Mesenchymal stem cell (in vitro differentiated cells and primary cell): ENCODE results near the gene AQP2.

Experiments
- DNase-seq: peaks from one replicate; pipeline ENCODE4 v3.0.0-alpha.2; 2013
- H2AFZ ChIP-seq: one replicate; pipeline ENCODE4 v1.6.1; 2013; ENCODE audit warnings: low read depth, mild to moderate bottlenecking, control low read depth, inconsistent platforms, low read length, moderate library complexity
- H2AK5ac ChIP-seq: 2 replicates; pipeline ENCODE4 v1.6.1; 2013; ENCODE audit warnings: low read length, moderate library complexity, mild to moderate bottlenecking, inconsistent platforms; ENCODE audit not compliant: severe bottlenecking
- H2BK120ac ChIP-seq: one replicate; pipeline ENCODE4 v1.6.1; 2013; ENCODE audit warnings: low read depth, mild to moderate bottlenecking, inconsistent platforms, low read length, moderate library complexity
- H2BK12ac ChIP-seq, 2 experiments: one replicate each; pipeline ENCODE4 v1.6.1; 2013; ENCODE audit warnings: inconsistent platforms in 2 of 2, low read length in 2 of 2, mild to moderate bottlenecking in 2 of 2, moderate library complexity in 2 of 2, control low read depth in 1 of 2
- H2BK15ac ChIP-seq: one replicate; pipeline ENCODE4 v1.6.1; 2013; ENCODE audit warnings: mild to moderate bottlenecking, low read depth, inconsistent platforms; ENCODE audit not compliant: poor library complexity, severe bottlenecking
- H2BK5ac ChIP-seq: 2 replicates; pipeline ENCODE4 v1.6.1; 2013; ENCODE audit warnings: low read depth, mild to moderate bottlenecking, low read length, control low read depth, inconsistent platforms; ENCODE audit not compliant: poor library complexity, severe bottlenecking
- H3K14ac ChIP-seq, 2 experiments: one replicate each; pipeline ENCODE4 v1.6.1; 2013; ENCODE audit warnings: inconsistent platforms in 2 of 2, low read length in 2 of 2, control low read depth in 1 of 2, mild to moderate bottlenecking in 1 of 2, moderate library complexity in 1 of 2
- H3K18ac ChIP-seq, 2 experiments: one replicate each; pipeline ENCODE4 v1.6.1; 2013; ENCODE audit warnings: inconsistent platforms in 2 of 2, low read length in 2 of 2, control low read depth in 1 of 2, low read depth in 1 of 2, mild to moderate bottlenecking in 1 of 2
- H3K23ac ChIP-seq, 2 experiments: one replicate each; pipeline ENCODE4 v1.6.1; 2013; ENCODE audit warnings: inconsistent platforms in 2 of 2, low read length in 2 of 2, mild to moderate bottlenecking in 2 of 2, moderate library complexity in 2 of 2, control low read depth in 1 of 2
- H3K27ac ChIP-seq: 2 replicates; pipeline ENCODE4 v1.5.1; 2013; ENCODE audit warnings: mild to moderate bottlenecking, moderate library complexity, low read length, control low read depth, inconsistent platforms; ENCODE audit not compliant: poor library complexity, severe bottlenecking
- H3K27me3 ChIP-seq, 2 experiments: 2 replicates each; pipeline versions ENCODE4 v1.6.1 to v1.7.0; 2013; ENCODE audit warnings: low read length in 2 of 2, mild to moderate bottlenecking in 2 of 2, moderate library complexity in 2 of 2, control low read depth in 1 of 2, inconsistent platforms in 1 of 2; ENCODE audit not compliant: control insufficient read depth in 1 of 2, insufficient read depth in 1 of 2
- H3K36me3 ChIP-seq, 2 experiments: 2 replicates each; pipeline versions ENCODE4 v1.6.1 to v1.7.0; 2013; ENCODE audit warnings: low read length in 2 of 2, control low read depth in 1 of 2, inconsistent platforms in 1 of 2, low read depth in 1 of 2, mild to moderate bottlenecking in 1 of 2; ENCODE audit not compliant: insufficient read depth in 2 of 2, control insufficient read depth in 1 of 2
- H3K4ac ChIP-seq, 2 experiments: one replicate each; pipeline ENCODE4 v1.6.1; 2013; ENCODE audit warnings: inconsistent platforms in 2 of 2, low read length in 2 of 2, mild to moderate bottlenecking in 2 of 2, moderate library complexity in 2 of 2, control low read depth in 1 of 2, low read depth in 1 of 2
- H3K4me1 ChIP-seq: 2 replicates; pipeline ENCODE4 v1.6.1; 2013; ENCODE audit warnings: low read depth, low read length, control low read depth; ENCODE audit not compliant: control insufficient read depth, insufficient read depth
- H3K4me2 ChIP-seq: 2 replicates; pipeline ENCODE4 v1.6.1; 2013; ENCODE audit warnings: low read length, mild to moderate bottlenecking, inconsistent platforms; ENCODE audit not compliant: poor library complexity, severe bottlenecking
- H3K4me3 ChIP-seq, 2 experiments: 2 replicates each; pipeline versions ENCODE4 v1.5.1 to v1.7.0; 2013; ENCODE audit warnings: low read length in 2 of 2, mild to moderate bottlenecking in 2 of 2, control low read depth in 1 of 2, low read depth in 1 of 2; ENCODE audit not compliant: insufficient read depth in 1 of 2
- H3K79me1 ChIP-seq: replicated peaks from 2 replicates; pipeline ENCODE4 v1.6.1; 2013; ENCODE audit warnings: mild to moderate bottlenecking, control low read depth, low read length, inconsistent platforms; ENCODE audit not compliant: poor library complexity, severe bottlenecking
- H3K9ac ChIP-seq: 2 replicates; pipeline ENCODE4 v1.7.0; 2013; ENCODE audit warnings: mild to moderate bottlenecking, low read length, moderate library complexity
- H3K9me3 ChIP-seq: 2 replicates; pipeline ENCODE4 v1.7.0; 2013; ENCODE audit warnings: mild to moderate bottlenecking, low read length; ENCODE audit not compliant: control insufficient read depth
- H4K8ac ChIP-seq: one replicate; pipeline ENCODE4 v1.6.1; 2013; ENCODE audit warnings: inconsistent platforms, mild to moderate bottlenecking, low read length, moderate library complexity
- H4K91ac ChIP-seq: one replicate; pipeline ENCODE4 v1.6.1; 2013; ENCODE audit warnings: mild to moderate bottlenecking, low read length, inconsistent platforms
- WGBS: methylation state at CpG from one replicate; pipeline ENCODE4 v1.1.7; 2013; ENCODE audit warnings: mixed read lengths; 5-methylcytosine and 5-hydroxymethylcytosine counted together

The AQP2 gene

DNA sequence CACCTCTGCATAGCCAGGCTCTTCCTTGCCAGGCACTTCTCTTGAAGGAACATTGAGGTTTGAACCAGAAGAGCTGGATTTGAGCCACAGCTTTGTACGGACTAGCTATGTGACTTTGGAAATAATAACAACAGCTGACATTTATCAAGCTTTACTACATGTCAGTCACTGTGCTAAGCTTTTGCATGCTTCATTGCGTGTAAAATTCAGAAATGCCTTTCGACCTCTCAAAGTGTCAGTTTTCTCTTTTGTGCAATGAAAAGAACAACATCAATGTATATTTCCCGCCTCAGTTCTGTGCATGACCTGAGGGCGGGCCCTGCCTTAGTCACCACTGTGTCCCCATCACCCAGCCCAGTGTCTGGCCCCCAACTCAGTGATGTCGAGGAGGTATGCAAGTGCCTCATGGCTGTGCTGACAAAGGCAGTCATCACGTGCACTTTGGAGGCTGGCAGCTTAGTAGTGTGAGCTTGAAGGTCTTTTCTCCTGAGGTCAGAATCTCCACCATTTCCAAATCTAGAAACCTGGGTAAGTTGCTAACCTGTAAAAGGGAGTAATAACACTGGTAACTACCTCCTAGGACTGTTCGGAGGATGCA lies 17.9 kb upstream of the AQP2 start:
- no peaks in the 10 kb centered on the region for H3K36me3 ChIP-seq
- H3K4ac ChIP-seq: no peak overlapping the region
- no peaks in the 10 kb centered on the region for H3K79me1 ChIP-seq
- H2BK120ac ChIP-seq: no peak overlapping the region
- H3K27ac ChIP-seq: no peak overlapping the region
- H3K4me3 ChIP-seq: no peak overlapping the region
- no peak overlapping the region for H4K8ac ChIP-seq
- H3K18ac ChIP-seq: no peak overlapping the region
- H2AK5ac ChIP-seq: no peak overlapping the region
- H3K9ac ChIP-seq: no peak overlapping the region
- H3K9me3 ChIP-seq: no peaks in the 10 kb centered on the region
- no peak for DNase-seq
- no peak overlapping the region for H2BK5ac ChIP-seq
- no peak overlapping the region for H2BK15ac ChIP-seq
- no peak overlapping the region for H4K91ac ChIP-seq
- H3K27me3 ChIP-seq: peaks cover 0 to 11% of the 10 kb centered on the region in 2 experiments
- no peak overlapping the region for H3K14ac ChIP-seq
- no peak overlapping the region for H3K4me2 ChIP-seq
- H2BK12ac ChIP-seq: no peak overlapping the region
- no peaks in the 10 kb centered on the region for H3K4me1 ChIP-seq
- H2AFZ ChIP-seq: no peak overlapping the region
- 95% methylated on average over 6 of the region's 8 CpGs for WGBS
- no peak overlapping the region for H3K23ac ChIP-seq

DNA sequence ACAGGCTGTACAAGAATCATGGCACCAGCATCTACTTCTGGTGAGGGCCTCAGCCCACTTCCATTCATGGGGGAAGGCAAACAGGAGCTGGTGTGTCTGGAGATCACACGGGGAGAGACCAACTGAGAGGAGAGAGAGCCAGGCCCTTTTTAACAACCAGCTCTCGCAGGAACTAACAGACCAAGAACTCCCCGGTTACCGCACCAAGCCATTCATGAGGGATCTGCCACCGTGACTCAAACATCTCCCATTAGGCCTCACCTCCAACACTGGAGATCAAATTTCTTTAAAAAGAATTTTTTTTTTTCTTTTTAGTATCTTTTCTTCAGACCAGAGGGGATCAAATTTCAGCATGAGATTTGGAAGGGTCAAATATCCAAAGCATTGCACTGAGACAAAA lies 16.7 kb upstream of the AQP2 start:
- WGBS: 61% methylated on average over 5 of the region's 5 CpGs
- Histone ChIP-seq H3K23ac (no peak overlapping the region), H4K91ac (no peak overlapping the region), H3K14ac (no peak overlapping the region), H3K4me1 (no peaks in the 10 kb centered on the region), H2AFZ (no peak overlapping the region), H2BK120ac (no peak overlapping the region), H2AK5ac (no peak overlapping the region), H3K9me3 (no peaks in the 10 kb centered on the region), H2BK5ac (no peak overlapping the region), H2BK12ac (no peak overlapping the region), H3K36me3 (no peaks in the 10 kb centered on the region), H3K27ac (no peak overlapping the region), H3K79me1 (no peaks in the 10 kb centered on the region), H3K4me3 (no peak overlapping the region), H3K4ac (no peak overlapping the region), H4K8ac (no peak overlapping the region), H3K9ac (no peak overlapping the region), H3K4me2 (no peak overlapping the region), H3K27me3 (peaks cover 0 to 5% of the 10 kb centered on the region in 2 experiments), H3K18ac (no peak overlapping the region), H2BK15ac (no peak overlapping the region)
- DNase-seq: no peak

DNA sequence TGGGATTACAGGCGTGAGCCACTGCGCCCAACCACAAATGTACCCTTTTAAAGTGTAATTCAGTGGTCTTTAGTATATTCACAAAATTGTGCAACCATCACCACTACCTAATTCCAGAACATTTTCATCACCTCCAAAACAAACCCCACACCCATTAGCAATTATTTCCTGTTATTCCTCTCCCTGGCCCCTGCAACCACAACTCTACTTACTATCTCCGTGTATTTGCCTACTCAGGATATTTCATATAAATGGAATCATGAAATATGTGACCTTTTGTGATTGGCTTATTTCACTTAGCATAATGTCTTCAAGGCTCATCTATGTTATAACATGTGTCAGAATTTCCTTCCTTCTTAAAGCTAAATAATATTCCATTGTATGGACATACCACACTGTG lies 16.0 kb upstream of the AQP2 start:
- no peak overlapping the region for H4K91ac ChIP-seq
- peaks cover 0 to 3% of the 10 kb centered on the region in 2 experiments for H3K27me3 ChIP-seq
- no peaks in the 10 kb centered on the region for H3K79me1 ChIP-seq
- H2BK5ac ChIP-seq: no peak overlapping the region
- H2AK5ac ChIP-seq: no peak overlapping the region
- DNase-seq: no peak
- no peak overlapping the region for H2BK12ac ChIP-seq
- H3K23ac ChIP-seq: no peak overlapping the region
- no peak overlapping the region for H3K14ac ChIP-seq
- H2AFZ ChIP-seq: no peak overlapping the region
- WGBS: 90% methylated on average over 2 of the region's 3 CpGs
- no peak overlapping the region for H3K4me3 ChIP-seq
- H3K9me3 ChIP-seq: no peaks in the 10 kb centered on the region
- no peak overlapping the region for H2BK15ac ChIP-seq
- no peak overlapping the region for H3K9ac ChIP-seq
- H3K4me1 ChIP-seq: no peaks in the 10 kb centered on the region
- H3K27ac ChIP-seq: no peak overlapping the region
- H3K4ac ChIP-seq: no peak overlapping the region
- H3K18ac ChIP-seq: no peak overlapping the region
- no peak overlapping the region for H4K8ac ChIP-seq
- no peak overlapping the region for H3K4me2 ChIP-seq
- no peaks in the 10 kb centered on the region for H3K36me3 ChIP-seq
- H2BK120ac ChIP-seq: no peak overlapping the region

DNA sequence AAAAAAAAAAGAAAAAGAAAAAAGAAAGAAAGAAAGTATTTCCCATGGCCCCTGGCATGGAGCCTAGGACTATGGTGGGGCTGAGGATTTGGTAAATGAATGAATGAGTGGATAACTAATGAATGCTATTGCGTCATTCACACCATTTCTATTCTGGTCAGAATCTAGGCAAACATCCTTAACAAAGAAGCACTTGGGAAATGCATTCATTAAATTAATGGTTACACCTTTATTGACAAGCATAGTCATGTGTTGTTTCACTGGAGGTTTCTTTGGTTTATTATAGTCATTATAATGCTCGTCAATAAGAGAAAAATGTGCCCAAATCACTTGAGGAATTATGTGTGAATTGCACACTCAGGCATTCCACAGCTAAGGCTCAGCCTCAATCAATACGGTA lies 13.6 kb upstream of the AQP2 start:
- Histone ChIP-seq H2AK5ac (no peak overlapping the region), H3K9me3 (no peaks in the 10 kb centered on the region), H2BK120ac (no peak overlapping the region), H3K4me3 (no peak overlapping the region), H3K79me1 (no peaks in the 10 kb centered on the region), H3K36me3 (no peaks in the 10 kb centered on the region), H2BK15ac (no peak overlapping the region), H3K23ac (no peak overlapping the region), H3K4ac (no peak overlapping the region), H3K14ac (no peak overlapping the region), H2BK5ac (no peak overlapping the region), H2AFZ (no peak overlapping the region), H3K27ac (no peak overlapping the region), H3K18ac (no peak overlapping the region), H4K91ac (no peak overlapping the region), H3K4me1 (no peaks in the 10 kb centered on the region), H3K27me3 (no peaks in the 10 kb centered on the region), H2BK12ac (no peak overlapping the region), H3K4me2 (no peak overlapping the region), H4K8ac (no peak overlapping the region), H3K9ac (no peak overlapping the region)
- WGBS: 82% methylated on average over 3 of the region's 3 CpGs
- no peak for DNase-seq
